Measurements from ENCODE around the gene MAFG.
"Not testable (repeated sequence)": the region's sequence is repeated elsewhere in the genome, so short reads cannot be mapped to it uniquely, and the experiment has no call there.

MAFG gene

DNA sequence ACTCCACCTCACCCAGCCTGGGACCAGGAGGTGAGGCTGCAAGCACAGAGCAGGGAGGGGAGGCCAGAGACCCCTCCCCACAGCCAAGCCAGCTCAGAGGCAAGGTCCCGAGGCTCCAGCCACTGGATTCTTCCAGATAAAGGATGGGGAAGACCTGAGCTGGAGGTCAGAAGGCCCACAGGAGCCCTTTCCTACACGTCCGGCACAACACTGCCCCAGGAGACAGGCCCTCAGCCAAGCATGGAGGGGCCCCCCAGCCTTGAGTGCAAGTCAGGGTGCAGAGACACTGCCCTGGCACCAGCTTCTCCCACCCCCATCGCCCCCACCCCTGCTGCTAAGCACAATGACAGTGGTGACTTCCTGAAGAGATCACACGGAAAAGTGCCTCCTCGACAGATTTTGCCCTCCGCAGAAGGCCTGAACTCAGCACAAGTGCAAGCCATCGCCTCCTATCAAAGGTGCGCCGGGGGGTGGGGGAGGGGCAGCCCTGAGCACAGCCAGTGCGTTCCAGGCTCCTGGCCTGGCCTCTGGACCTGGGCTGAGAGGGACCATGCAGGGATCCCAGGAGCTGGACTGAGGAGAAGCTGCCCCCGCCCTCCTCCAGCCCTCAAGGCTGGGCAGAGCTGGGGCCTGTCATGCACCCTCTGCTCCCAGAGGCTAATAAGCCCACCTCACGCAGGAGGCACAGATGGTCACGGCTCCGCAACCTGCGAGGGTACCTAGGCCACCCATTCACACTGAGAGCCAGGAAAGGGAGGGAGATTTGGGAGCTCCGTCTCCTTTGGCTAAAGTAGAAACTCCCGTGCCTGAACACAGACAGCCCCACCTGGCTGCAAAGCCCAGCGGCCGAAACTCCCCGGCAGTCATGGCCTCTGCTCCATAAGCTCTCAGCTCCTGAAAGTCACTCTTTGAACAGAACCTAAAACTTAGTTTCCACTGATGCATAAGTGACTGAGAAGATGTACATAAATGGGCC, 2.7 kb downstream of the MAFG start:
- DNase-seq, result no peak

DNA sequence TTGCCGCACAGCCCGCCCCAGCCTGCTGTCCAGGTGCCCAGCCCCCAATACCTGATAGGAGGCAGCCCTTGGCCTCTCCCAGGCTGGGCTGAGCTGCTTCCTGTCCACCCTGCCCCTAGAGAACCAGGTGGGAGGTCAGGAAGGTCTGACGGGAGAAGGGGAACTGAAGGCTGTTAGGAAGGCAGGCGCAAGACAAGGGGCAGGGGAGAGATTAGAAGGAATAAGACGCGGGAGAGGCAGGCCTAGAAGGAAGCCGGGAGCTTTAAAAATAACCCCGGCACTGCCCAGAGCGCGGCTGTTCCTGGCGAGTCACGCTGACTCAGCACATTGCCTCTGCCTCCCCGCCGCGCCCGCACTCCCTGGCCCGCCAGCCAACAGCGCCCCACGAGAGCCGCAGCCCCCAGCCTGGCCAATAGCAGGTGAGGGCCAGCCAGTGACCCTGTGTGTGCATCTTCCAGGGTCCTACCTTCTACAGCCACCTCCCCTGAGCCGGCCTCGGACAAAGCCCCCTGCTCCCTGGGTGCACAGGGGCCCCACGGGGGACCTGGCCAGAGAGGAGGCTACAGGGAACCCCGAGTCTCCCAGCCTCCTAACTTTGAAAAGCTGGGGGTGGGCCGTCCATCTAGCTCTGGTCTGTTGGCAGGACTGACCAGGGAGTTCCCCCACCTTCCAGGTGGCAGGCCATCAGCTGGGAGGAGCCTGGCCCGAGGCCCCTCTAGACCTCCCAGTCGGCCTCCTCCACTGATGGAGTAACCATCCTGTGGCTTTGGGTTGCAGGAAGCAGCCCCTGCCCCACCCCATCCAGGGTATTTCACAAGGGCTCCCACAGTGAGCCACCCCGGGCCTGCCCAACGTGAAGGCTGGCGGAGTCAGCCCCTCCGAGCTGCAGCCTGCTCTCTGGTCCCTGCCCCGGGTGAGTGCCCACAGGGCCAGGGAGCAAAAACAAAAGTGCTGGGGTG, 4.0 kb downstream of the MAFG start:
- no peak for DNase-seq

DNA sequence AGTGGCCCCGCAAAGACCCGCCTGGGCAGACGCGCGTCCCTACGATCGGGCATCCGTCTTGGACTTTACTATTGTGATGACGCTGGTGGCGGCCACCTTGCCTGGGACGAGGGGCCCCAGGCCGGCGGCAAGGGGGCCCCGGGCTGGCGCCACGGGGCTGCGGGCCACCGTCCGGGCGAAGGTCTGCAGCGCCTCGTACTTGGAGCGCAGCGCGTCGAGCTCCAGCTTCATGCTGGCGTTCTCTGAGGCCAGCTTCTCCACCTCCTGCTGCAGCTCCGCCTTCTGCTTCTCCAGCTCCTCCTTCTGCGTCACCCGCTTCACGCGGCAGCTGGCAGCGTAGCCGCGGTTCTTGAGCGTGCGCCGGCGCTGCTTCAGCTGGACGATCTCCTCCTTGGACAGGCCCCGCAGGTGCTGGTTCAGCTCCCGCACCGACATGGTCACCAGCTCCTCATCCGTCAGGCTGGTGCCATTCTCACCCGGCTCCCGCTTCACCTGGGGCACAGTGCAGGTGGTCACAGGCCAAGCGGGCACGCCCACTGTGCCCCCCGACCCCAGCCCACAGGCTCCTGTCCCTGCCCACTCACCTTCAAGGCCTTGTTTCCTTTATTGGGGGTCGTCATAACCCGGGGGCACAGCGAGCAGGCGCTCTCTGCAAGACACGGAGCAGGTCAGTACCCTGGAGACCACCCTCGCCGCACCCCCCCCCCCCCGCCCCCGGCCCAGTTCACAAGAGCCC, 4.8 kb downstream of the MAFG start:
- DNase-seq, result no peak

GRCh38 chr17:81921996-81922565, 5.5 kb downstream of the MAFG start:
- no peak for DNase-seq

DNA sequence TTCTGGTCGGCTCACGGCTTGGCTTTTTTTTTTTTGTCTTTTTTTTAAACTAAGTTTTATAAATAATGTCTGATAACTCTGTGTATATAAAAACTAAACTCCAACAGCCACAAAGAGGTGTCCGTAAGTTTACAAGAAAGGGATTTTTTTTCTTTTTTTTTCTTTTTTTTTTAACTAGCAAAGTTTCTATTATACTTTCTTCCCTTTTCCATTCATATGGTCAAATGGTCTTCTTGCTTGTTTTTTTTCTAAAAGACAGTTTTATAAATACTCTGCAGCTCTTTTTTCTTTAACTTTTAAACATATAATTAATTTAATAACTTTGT, 6.0 kb downstream of the MAFG start:
- DNase-seq, result no peak

DNA sequence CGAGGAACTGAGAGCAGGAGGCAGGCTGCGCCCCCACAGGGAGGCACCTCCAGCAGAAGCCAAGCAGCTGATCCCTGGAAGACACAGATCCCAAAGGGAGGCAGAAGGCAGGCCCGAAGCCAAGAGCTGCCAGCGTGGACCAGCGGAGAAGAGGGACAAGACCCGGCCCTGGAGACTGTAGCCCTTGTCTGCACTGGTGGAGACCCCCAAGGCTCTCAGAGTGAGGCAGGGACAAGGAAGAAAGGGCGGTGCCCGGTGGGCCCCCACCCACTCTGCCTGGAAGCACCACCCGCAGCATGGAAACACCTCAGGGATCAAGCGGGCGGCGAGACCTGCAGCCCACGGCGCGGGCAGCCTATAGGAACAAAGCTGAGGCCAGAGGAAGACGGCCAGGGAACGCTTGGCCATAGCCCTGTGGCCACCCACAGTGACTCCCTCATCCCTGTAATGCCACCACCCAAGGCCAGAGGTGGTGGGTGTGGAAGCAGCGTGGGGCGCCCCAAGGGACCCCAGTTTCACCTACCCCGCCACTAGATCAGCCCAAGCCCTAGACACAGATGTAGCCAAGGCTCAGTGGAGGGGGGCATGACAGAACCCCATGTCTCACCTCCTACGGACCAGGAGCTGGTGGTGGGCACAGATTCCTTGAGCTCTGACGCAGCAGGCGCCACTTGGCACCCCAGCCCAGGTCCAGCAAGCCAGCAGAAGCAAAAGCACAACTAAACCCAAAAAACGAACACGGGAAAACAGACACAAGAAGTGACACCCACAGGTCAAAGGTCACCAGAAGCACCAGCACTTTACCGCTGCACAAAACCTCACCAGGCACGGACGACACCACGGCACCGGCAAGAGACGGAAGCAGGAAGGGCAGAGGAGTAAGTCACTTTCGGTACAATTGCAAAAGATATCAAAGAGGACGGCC, 6.7 kb downstream of the MAFG start:
- DNase-seq, result no peak

- no peak for DNase-seq
Observed at GRCh38 chr17:81918832-81919545, 8.5 kb downstream of the MAFG start.

- not testable (repeated sequence) for DNase-seq
Observed at GRCh38 chr17:81918333-81918669, 9.2 kb downstream of the MAFG start.

GRCh38 chr17:81917565-81918332, 9.8 kb downstream of the MAFG start, which contains the start of gene SIRT7:
TSS of gene SIRT7 (minus strand) at chr17:81918176. CDS start at chr17:81918131, 45 bp downstream.
- peak; percentile 80 for DNase-seq

- DNase-seq, result no peak
Observed at GRCh38 chr17:81916234-81917001, 11.1 kb downstream of the MAFG start.

- no peak for DNase-seq
Observed at GRCh38 chr17:81915331-81915730, 12.2 kb downstream of the MAFG start.

- DNase-seq, result no peak
Observed at GRCh38 chr17:81914103-81914850, 13.3 kb downstream of the MAFG start.

DNA sequence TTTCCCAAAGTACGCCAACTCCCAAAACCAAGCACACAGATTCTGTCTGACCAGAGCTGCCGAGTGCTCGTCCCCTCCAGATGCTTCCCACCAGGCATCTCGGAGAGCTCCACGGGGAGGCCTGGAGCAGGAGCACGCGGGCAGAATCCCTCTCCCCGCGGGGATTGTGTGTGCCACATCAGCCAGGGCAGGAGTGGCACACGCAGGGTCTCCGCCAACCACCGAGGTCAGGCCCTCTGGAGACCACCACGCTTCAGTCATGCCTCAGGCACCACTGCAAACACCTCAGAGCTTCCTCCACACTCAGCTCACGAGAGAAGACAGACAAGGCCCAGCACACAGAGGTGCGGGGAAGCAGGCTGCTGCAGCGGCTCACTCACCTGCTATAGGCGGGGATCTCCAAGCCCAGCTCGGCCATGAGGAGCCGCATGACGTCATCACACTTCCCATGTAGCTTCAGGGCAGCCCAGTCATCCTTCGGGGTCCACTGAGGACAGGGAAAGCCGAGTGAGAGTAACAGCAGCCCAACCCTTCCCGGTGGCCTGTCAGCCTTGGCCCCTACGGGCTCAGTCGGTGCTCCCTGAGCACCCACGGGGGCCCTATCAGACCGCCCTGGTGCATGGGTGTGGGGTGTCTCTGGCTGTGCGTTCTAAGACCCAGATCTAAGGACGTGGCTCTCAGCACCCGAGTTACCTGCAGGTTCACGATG, 14.0 kb downstream of the MAFG start:
- DNase-seq, result no peak

GRCh38 chr17:81912441-81913309, 14.9 kb downstream of the MAFG start:
- no peak for DNase-seq

- DNase-seq, result no peak
Observed at GRCh38 chr17:81911969-81912368, 15.6 kb downstream of the MAFG start.

Data from right kidney (tissue), 1 donor.